GM18858 (cell line): ENCODE data around the gene SHC4.
"Not testable (repeated sequence)": the region's sequence is repeated elsewhere in the genome, so short reads cannot be mapped to it uniquely, and the experiment has no call there.

Source experiments
- ATAC-seq: cut with Tn5 transposase; IDR thresholded peaks from one replicate; pipeline ENCODE4 v1.9.1; 2021; ENCODE audit not compliant: unreplicated experiment

The SHC4 gene

DNA sequence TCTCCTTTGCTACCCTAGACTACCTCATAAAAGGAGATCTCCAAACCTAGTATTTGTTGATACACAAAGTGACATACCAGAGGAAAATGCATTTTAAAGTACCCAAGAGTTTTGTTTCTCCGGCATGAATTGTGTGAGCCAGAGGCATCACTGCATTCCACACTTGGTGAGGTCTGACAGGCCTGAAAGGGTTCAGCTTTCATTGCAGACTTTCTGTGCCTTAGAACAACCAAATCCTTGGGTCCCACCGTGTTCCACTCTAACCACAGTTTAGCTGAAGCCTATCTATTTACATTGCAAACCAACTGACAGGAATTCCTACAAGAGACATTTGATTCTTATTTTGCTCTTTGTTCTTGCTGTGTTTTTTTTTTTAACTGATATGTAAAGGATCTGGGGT is 106.8 kb downstream of the SHC4 start:
- no peak for ATAC-seq

GRCh38 chr15:48855501-48856440 is 107.9 kb downstream of the SHC4 start:
- no peak for ATAC-seq

GRCh38 chr15:48854434-48854833 is 109.3 kb downstream of the SHC4 start:
- not testable (repeated sequence) for ATAC-seq

DNA sequence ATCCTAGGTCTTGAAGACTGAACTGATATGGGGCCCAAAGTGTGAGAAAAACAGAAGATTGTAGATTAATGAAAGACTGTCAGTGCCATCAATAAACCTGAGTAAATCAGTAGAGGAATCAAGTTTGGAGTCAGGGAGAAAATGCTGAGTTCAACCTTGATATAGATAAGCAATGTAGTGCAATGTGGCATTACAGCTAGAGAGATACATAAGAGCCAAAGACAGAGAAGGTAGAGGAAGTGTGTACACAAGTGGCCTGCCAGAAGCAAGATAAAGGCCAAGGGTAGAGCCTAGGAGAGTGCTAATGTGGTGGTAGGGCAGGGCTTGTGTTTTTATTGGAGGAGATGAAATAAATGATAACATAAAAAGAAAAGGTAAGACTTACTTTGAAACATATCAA is 111.8 kb downstream of the SHC4 start:
- ATAC-seq, result no peak

DNA sequence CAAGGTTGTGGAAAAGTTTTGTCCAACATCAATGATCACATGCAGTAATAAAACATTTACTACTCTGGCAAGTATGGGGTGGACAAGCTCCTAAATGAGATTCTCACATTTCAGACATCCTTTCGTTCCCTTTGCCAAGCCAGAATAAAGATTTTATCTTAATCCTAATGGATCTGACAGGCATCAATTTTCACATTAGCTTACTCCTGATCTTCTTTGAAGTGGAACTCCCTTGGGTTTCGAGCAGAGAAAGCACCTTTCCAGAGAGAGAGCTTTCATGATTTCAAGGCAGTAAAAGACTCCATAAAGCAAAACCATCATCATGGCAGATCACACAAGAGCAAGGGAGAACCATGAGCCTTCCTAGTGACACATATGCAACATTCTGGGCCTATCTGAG is 113.1 kb downstream of the SHC4 start:
- no peak for ATAC-seq

- ATAC-seq, result no peak
Observed at GRCh38 chr15:48845123-48845522, 118.6 kb downstream of the SHC4 start.

DNA sequence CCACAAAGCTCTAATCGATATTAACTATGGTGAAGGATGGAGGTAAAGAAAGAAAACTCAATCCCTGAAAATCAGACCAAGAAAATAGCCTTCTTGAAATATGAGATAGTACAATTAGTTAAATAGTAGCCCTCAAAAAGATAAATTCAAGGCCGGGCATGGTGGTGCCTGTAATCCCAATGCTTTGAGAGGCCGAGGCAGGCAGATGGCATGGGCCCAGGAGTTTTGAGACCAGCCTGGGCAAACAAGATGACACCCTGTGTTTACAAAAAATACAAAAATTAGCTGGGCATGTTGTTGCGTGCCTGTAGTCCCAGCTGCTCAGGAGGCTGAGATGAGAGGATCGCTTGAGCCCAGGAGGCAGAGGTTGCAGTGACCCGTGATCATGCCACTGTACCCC is 121.2 kb downstream of the SHC4 start:
- ATAC-seq, result no peak

GRCh38 chr15:48834756-48835155 is 129.0 kb downstream of the SHC4 start:
- ATAC-seq, result no peak

DNA sequence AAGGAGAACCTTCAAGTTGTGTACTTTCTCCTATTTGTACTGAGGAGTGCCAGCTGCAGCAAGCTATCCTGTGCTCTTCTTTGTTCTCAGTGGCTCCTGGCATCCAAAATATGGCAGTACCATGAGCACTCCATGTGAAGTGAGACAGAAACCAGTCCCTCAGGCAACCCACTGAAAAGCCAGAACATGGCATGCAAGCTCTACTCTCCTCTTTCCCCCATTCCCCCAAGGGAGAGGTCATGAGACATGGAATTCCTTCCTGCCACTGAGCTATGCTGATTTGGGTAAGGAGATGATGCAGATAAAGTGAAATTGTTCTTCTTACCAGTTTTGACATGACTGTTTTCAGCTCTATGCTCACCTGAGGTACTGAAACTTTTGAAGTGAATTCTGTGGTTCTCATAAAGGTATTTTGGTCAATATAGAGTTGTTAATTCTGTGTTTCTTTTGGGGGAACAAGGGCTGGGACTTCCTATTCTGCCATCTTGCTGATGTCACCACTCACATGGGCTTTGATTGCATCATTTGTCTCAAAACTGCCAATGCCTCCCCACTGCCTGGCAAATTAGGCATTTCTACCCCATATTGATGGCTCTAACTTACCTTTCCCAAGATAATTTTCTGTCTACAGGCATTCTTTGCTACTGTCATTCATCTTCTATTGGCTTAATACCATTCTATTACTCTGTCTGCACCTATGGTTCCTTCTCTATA is 130.0 kb downstream of the SHC4 start:
- ATAC-seq, result no peak

- ATAC-seq, result no peak
Observed at GRCh38 chr15:48832648-48833047, 131.1 kb downstream of the SHC4 start.

GRCh38 chr15:48828906-48829305 is 134.8 kb downstream of the SHC4 start:
- no peak for ATAC-seq

DNA sequence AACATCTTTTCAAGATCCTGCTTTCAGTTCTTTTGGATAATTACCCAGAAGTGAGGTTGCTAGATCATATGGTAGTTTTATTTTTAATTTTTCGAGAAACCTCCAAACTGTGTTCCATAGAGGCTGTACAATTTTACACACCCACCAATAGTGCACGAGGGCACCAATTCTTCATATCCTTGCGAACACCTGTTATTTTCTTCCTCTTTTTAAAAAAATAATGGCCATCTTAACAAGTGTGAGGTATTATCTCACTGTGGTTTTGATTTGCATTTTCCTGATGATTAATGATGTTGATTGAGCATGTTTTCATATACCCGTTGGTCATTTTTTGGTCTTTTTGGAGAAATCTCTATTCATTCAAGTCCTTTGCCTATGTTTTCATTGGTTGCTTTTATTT is 135.2 kb downstream of the SHC4 start:
- ATAC-seq, result no peak

GRCh38 chr15:48825075-48825474 is 138.6 kb downstream of the SHC4 start:
- ATAC-seq, result no peak

GRCh38 chr15:48823706-48824105 is 140.0 kb downstream of the SHC4 start:
- ATAC-seq, result no peak

DNA sequence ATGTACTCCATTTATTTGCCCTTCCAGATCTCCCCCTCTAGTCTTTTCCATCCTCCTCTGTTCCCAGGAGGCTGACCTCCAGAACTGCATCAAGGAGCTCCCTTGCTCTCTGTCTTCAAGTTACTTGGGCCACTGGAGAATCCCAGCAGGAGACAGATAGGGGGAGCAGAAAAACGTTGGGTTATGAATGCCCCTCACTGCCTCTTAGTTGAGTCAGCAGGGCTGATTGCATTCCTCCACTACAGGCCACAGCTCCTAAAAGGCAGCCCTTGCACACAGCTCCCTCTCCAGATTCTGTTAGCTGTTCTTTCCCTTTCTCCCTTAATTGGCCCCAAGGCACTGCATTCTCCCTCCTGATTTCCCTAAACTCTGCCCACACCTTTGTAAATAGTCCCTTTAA is 140.5 kb downstream of the SHC4 start:
- ATAC-seq, result no peak

DNA sequence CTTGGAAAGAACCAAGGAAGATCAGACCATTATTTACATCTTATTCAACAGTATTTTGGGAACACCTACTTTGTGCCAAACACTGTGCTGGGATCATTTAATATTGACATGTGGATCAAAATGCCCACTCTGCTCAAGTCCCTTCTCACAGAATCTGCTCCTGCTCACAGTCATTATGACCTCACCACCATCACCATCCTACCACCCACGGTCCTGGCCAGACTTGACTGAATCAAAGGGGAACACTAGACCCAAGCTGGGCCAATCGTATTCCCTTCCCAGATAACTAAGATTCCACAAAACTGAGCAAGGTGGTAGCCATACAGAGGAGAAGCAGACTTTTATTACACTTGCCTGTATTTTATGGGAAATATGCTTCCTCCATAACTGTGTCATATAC is 149.4 kb downstream of the SHC4 start:
- no peak for ATAC-seq

DNA sequence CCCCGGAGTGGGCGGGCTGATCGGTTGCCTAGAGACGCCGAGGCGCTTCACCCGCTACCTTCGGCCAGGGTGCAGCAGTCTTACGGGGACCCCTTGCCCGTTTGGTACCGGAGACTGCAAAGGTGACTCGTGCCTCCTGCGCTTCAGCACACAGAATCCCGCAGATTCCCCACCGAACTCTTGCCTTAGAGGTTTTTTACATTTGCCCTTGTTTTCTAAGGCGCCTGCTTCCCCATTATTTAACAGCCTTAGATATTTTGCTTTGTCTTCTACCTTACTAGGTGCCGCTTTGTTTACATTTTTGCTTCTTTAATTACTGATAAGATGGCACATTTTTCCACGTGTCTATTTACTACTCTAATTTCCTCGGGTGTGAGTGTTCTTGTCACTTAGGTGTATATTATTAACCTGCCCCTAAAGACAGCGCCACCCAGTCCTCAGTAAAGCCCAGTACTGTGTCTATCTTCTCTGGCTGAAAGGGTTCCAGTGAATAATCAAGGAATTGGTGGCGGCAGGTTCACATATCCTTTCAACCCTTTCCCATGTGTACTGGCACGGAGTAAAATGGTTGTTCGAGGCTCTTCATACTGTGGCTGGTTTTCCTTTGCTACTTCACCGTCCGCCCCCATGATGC is 152.3 kb downstream of the SHC4 start:
- no peak for ATAC-seq

GRCh38 chr15:48810414-48811324 is 153.1 kb downstream of the SHC4 start, which contains the start of gene CEP152:
Gene CEP152 (minus strand): TSS chr15:48811069. CDS start chr15:48805649, 5,420 bp downstream.
- ATAC-seq, result peak; percentile 98

GRCh38 chr15:48806151-48806550 is 157.6 kb downstream of the SHC4 start:
- ATAC-seq, result no peak

GRCh38 chr15:48805591-48805990 is 158.1 kb downstream of the SHC4 start:
- no peak for ATAC-seq

DNA sequence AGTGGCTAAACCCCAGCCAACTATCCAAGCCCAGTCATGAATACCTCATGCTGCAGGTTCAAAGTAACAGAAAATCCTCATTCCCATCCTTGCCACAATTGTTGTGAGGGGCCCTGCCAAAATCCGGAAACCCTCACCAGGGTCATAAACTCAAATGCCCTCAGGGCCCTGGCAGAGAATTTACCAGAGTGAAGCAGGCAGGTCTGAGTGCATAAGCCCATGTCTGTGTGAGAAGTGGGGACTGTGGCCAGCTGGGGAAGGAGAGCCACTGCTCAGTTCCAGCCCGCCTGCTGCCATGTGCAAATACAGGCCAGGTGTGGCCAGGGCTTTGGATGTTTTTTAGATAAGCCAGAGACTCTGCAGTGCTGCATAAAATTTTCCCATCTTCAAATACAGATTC is 159.8 kb downstream of the SHC4 start:
- ATAC-seq, result no peak
